LNCaP clone FGC (cell line): Measurements from ENCODE around the gene TRAPPC11.
"Not testable (repeated sequence)": the region's sequence is repeated elsewhere in the genome, so short reads cannot be mapped to it uniquely, and the experiment has no call there.

ENCODE experiments used
- DNase-seq: peaks from one replicate; pipeline ENCODE4 v3.0.0-alpha.2; 2011; ENCODE audit warnings: low read depth
- H3K4me3 ChIP-seq: 2 replicates; pipeline ENCODE4 v1.5.1; 2011; ENCODE audit warnings: mild to moderate bottlenecking, low read depth, low read length, control low read depth
- CTCF ChIP-seq: IDR thresholded peaks from 2 replicates; pipeline ENCODE4 v1.5.1; 2012; ENCODE audit warnings: mild to moderate bottlenecking; ENCODE audit not compliant: control insufficient read depth, insufficient read depth; ENCODE audit errors: extremely low read depth

Gene TRAPPC11

GRCh38 chr4:183714626-183715025 is 55.5 kb downstream of the TRAPPC11 start:
- H3K4me3 ChIP-seq: no peak overlapping the region
- TF ChIP-seq CTCF: no peak
- no peak for DNase-seq

GRCh38 chr4:183716302-183716701 is 57.2 kb downstream of the TRAPPC11 start:
- H3K4me3 ChIP-seq: no peak overlapping the region
- TF ChIP-seq CTCF: no peak
- no peak for DNase-seq

GRCh38 chr4:183718876-183719275 is 59.8 kb downstream of the TRAPPC11 start:
- no peak for DNase-seq
- no peak overlapping the region for H3K4me3 ChIP-seq
- TF ChIP-seq CTCF: no peak

- no peak for TF ChIP-seq CTCF
- no peak overlapping the region for H3K4me3 ChIP-seq
- DNase-seq: no peak
Measured at GRCh38 chr4:183721207-183722081, 62.4 kb downstream of the TRAPPC11 start.

- DNase-seq: no peak
- no peak; the same call in 1 of the 2 replicates for TF ChIP-seq CTCF
- H3K4me3 ChIP-seq: no peak overlapping the region
Measured at GRCh38 chr4:183722731-183723560, 63.9 kb downstream of the TRAPPC11 start.

- TF ChIP-seq CTCF: no peak
- DNase-seq: no peak
- no peak overlapping the region for H3K4me3 ChIP-seq
Measured at GRCh38 chr4:183723561-183724228, 64.6 kb downstream of the TRAPPC11 start.

GRCh38 chr4:183725585-183725984 is 66.5 kb downstream of the TRAPPC11 start:
- not testable (repeated sequence) for DNase-seq, H3K4me3 ChIP-seq
